ENCODE results near the gene C5AR2.

DNA sequence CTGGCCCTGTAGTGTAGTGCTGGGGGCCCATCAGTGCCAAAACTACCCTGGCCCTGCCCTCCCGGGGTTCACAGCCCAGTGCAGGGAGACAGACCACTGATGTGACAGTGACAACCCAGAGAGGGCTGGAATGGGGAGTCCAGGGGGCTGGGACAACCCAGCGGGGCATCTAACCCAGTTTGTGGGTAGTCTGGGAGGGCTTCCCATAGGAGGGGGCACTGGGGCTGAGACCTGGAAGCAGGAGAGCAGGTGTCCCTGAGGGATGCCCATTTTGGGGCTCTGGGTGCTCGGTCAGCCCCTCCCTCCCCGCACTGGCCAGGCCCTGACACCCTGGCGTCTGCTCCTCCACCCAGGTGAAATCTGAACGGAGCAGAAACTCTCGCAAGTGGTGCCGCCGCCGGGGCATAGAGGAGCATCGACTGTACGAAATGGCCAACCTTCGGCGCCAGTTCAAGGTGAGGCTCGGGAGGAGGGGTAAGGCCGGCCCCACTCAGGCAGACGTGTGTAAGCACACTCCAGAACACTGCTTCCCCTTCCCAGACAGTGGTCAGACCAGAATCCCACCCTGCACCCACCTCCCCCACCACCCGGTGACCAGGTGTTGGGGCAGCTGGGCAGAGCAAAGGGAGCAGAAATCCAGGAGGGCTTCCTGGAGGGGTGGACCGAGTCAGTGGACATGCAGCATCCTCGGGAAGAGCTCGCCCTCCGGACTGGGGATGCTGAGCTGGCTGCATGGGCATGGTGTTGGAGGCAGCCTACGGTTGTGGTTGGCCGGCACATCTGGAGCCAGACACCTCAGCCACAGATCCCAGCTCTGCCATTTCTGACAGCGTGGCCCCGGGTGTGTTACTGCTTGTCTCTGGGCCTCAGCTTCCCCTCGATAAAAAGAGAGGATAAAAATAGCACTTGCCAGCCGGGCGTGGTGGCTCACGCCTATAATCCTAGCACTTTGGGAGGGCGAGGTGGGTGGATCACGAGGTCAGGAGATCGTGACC is 41.6 kb downstream of the C5AR2 start:
- TF ChIP-seq CTCF (IDR thresholded peaks at IDR 0.05; ENCODE audit: insufficient read depth, low read depth, low read length) (no peak), EZH2 (IDR thresholded peaks at IDR 0.05; ENCODE audit: insufficient read depth, low read length) (no peak)

Data from astrocyte (in vitro differentiated cells and primary cell).